Psoas muscle (tissue), 8 donors: Measurements from ENCODE around the gene CDON. TPM values are rescaled to one million over a fixed set of nuclear protein-coding genes. Genes with fewer than 3 reads are reported as not detected.

Source experiments
- ATAC-seq, 4 donors: fragments of 200-7000 bp; cut with Tn5 transposase; one replicate each; pipeline ENCODE4 v1.9.1; 2020; ENCODE audit warnings: moderate library complexity in 3 of 4, mild to moderate bottlenecking in 2 of 4
- DNase-seq, 2 donors: peaks; one replicate each; pipeline ENCODE4 v3.0.0-alpha.2; 2020
- H3K27ac ChIP-seq: fragments of 200-600 bp; one replicate; pipeline ENCODE4 v1.8.0; 2022
- H3K27me3 ChIP-seq, 3 donors: fragments of 200-600 bp in 1 of 3; one replicate each; pipeline versions ENCODE4 v1.6.1 to v1.8.0; 2013 to 2022; ENCODE audit warnings: low read length in 2 of 3, mild to moderate bottlenecking in 2 of 3, moderate library complexity in 1 of 3; ENCODE audit not compliant: insufficient read depth in 3 of 3
- H3K36me3 ChIP-seq, 2 donors: fragments of 200-600 bp in 1 of 2; one replicate each; pipeline versions ENCODE4 v1.6.1 to v1.8.0; 2013 to 2022; ENCODE audit warnings: low read depth in 1 of 2, mild to moderate bottlenecking in 1 of 2, moderate library complexity in 1 of 2; ENCODE audit not compliant: insufficient read depth in 1 of 2
- H3K4me1 ChIP-seq: fragments of 200-600 bp; one replicate; pipeline ENCODE4 v1.8.0; 2022
- H3K4me3 ChIP-seq: fragments of 200-600 bp; one replicate; pipeline ENCODE4 v1.8.0; 2022; ENCODE audit warnings: mild to moderate bottlenecking
- H3K9me3 ChIP-seq: fragments of 200-600 bp; one replicate; pipeline ENCODE4 v1.8.0; 2022
- CTCF ChIP-seq: fragments of 200-600 bp; IDR thresholded peaks from one replicate; pipeline ENCODE4 v1.8.0; 2022; ENCODE audit warnings: antibody characterized with exemption
- WGBS, 3 donors: extraction: QIAGEN DNeasy Blood & Tissue Kit; methylation state at CpG; one replicate each; pipeline versions ENCODE4 v1.1.6 to v1.1.7; 2013; 5-methylcytosine and 5-hydroxymethylcytosine counted together
- intact Hi-C, 2 donors: fragments of 100-400 bp; cut with DNase I; formaldehyde crosslinking; loops; one replicate each; pipeline versions ENCODE4 v1.11.0 to v1.14.2; 2022
- polyA plus RNA-seq, 3 donors: library from polyadenylated mRNA; stranded (reverse); fragments of 200-250 nt; gene quantifications; one replicate each; pipeline ENCODE4 v1.2.3, GENCODE V29; 2013
- total RNA-seq, 4 donors: library from RNA; stranded (reverse); fragmentation: NEBNext Ultra II Directional in 2 of 4; extraction: Animal tissue kit (Norgen Biotek cat#: 25700) in 2 of 4; gene quantifications; one replicate each; pipeline versions ENCODE4 v1.2.1 to v1.2.4, GENCODE V29; 2021 to 2023
- donor health status: healthy with polysubstance abuse.
- donor health status: DM: no; HTN: no; CAD: no; lungs with moderate emphysema.
- donor health status: Bipolar disorder and iron deficiency.
- donor health status: healthy.
- donor health status: DM: yes; HTN: yes; CAD: no.
- donor health status: DM: no; HTN: no; CAD: no.
- donor health status: DM: no; HTN: no; CAD: no.
- donor health status: DM: yes; HTN: yes; CAD: no.

The CDON gene
- total and polyA plus RNA-seq, 7 donors, result 0.63 to 5.6 (median 1.3) TPM

- Histone ChIP-seq H3K27ac (no peak overlapping the region), H3K4me1 (no peaks in the 10 kb centered on the region), H3K36me3 (no peaks in the 10 kb centered on the region), H3K27me3 (no peaks in the 10 kb centered on the region), H3K9me3 (no peaks in the 10 kb centered on the region), H3K4me3 (no peak overlapping the region)
- WGBS, 3 donors, result 91 to 95% (median 92%) methylated on average over 22 of the region's 22 CpGs
- intact Hi-C loops, result loop anchor here in 1 of 2 donors (10.0 kb wide), 2 partner anchors 115 to 165 kb away; partner anchors contain the start of gene CDON
- TF ChIP-seq CTCF, result no peak
- DNase-seq, result no peak
- no peak for ATAC-seq
Observed at GRCh38 chr11:125949271-125950177, 113.1 kb downstream of the CDON start.

- TF ChIP-seq CTCF, result no peak
- H3K4me3 ChIP-seq, result no peak overlapping the region
- intact Hi-C loops, result loop anchor here in 1 of 2 donors (10.0 kb wide), 2 partner anchors 116 to 166 kb away; partner anchors contain the start of gene CDON
- ATAC-seq (no peak), DNase-seq (no peak)
- H3K4me1 ChIP-seq, result no peaks in the 10 kb centered on the region
- no peaks in the 10 kb centered on the region for H3K27me3 ChIP-seq
- H3K9me3 ChIP-seq, result no peaks in the 10 kb centered on the region
- 84 to 90% (median 88%) methylated on average over 23 of the region's 23 CpGs for WGBS, 3 donors
- H3K36me3 ChIP-seq, result no peaks in the 10 kb centered on the region
- H3K27ac ChIP-seq, result no peak overlapping the region
Observed at GRCh38 chr11:125948278-125949051, 114.2 kb downstream of the CDON start.

GRCh38 chr11:125947419-125948277 is 115.0 kb downstream of the CDON start:
- TF ChIP-seq CTCF, result no peak
- intact Hi-C loops, result loop anchor here in 1 of 2 donors (10.0 kb wide), 2 partner anchors 117 to 167 kb away; partner anchors contain the start of gene CDON
- Histone ChIP-seq H3K4me1 (no peaks in the 10 kb centered on the region), H3K36me3 (no peaks in the 10 kb centered on the region), H3K4me3 (no peak overlapping the region), H3K27me3 (no peaks in the 10 kb centered on the region), H3K27ac (no peak overlapping the region), H3K9me3 (no peaks in the 10 kb centered on the region)
- ATAC-seq (no peak), DNase-seq (no peak)
- 82 to 84% (median 82%) methylated on average over 23 to 24 of the region's 24 CpGs for WGBS, 3 donors

- no peaks in the 10 kb centered on the region for H3K27me3 ChIP-seq
- intact Hi-C loops, result loop anchor here in 1 of 2 donors (10.0 kb wide), 2 partner anchors 118 to 168 kb away; partner anchors contain the start of gene CDON
- WGBS, 3 donors, result 91 to 93% (median 92%) methylated on average over 14 of the region's 14 CpGs
- H3K4me1 ChIP-seq, result no peaks in the 10 kb centered on the region
- TF ChIP-seq CTCF, result no peak
- no peak for ATAC-seq
- H3K27ac ChIP-seq, result no peak overlapping the region
- H3K36me3 ChIP-seq, result no peaks in the 10 kb centered on the region
- no peak overlapping the region for H3K4me3 ChIP-seq
- no peaks in the 10 kb centered on the region for H3K9me3 ChIP-seq
- DNase-seq, result no peak
Observed at GRCh38 chr11:125946712-125947418, 115.8 kb downstream of the CDON start.
